GM10847 (cell line): Measurements from ENCODE around the gene TAF8.

ENCODE experiments used
- POLR2A ChIP-seq: IDR thresholded peaks from 2 replicates; pipeline ENCODE4 v1.6.1; 2011; ENCODE audit not compliant: insufficient read length; ENCODE audit errors: extremely low read depth

The TAF8 gene

GRCh38 chr6:42045538-42046460 is 4.5 kb upstream of the TAF8 start:
- no peak for TF ChIP-seq POLR2A

- TF ChIP-seq POLR2A: no peak
Observed at GRCh38 chr6:42046464-42047212, 3.7 kb upstream of the TAF8 start.

GRCh38 chr6:42047213-42047590 is 3.1 kb upstream of the TAF8 start:
- TF ChIP-seq POLR2A: no peak

GRCh38 chr6:42047790-42048405 is 2.4 kb upstream of the TAF8 start:
- TF ChIP-seq POLR2A: no peak

- no peak for TF ChIP-seq POLR2A
Observed at GRCh38 chr6:42049116-42049809, 1.1 kb upstream of the TAF8 start.

- TF ChIP-seq POLR2A: no peak
Observed at GRCh38 chr6:42049948-42050296, 402 bp upstream of the TAF8 start.

GRCh38 chr6:42051268-42051653 is 937 bp downstream of the TAF8 start:
- TF ChIP-seq POLR2A: no peak

GRCh38 chr6:42053601-42054000 is 3.3 kb downstream of the TAF8 start:
- TF ChIP-seq POLR2A: no peak

- TF ChIP-seq POLR2A: no peak
Observed at GRCh38 chr6:42059743-42060142, 9.4 kb downstream of the TAF8 start.

GRCh38 chr6:42066156-42066675 is 15.9 kb downstream of the TAF8 start:
- no peak for TF ChIP-seq POLR2A

- no peak for TF ChIP-seq POLR2A
Observed at GRCh38 chr6:42068173-42068572, 17.8 kb downstream of the TAF8 start.

- no peak for TF ChIP-seq POLR2A
Observed at GRCh38 chr6:42068872-42069522, 18.7 kb downstream of the TAF8 start.

GRCh38 chr6:42071881-42072583 is 21.7 kb downstream of the TAF8 start:
- no peak for TF ChIP-seq POLR2A

GRCh38 chr6:42073287-42073686 is 23.0 kb downstream of the TAF8 start:
- TF ChIP-seq POLR2A: no peak
